GM18870 (cell line): Measurements from ENCODE around the gene TMEM106C.

Source experiments
- ATAC-seq: cut with Tn5 transposase; IDR thresholded peaks from one replicate; pipeline ENCODE4 v1.9.1; 2021; ENCODE audit warnings: moderate library complexity; ENCODE audit not compliant: unreplicated experiment

Gene TMEM106C

DNA sequence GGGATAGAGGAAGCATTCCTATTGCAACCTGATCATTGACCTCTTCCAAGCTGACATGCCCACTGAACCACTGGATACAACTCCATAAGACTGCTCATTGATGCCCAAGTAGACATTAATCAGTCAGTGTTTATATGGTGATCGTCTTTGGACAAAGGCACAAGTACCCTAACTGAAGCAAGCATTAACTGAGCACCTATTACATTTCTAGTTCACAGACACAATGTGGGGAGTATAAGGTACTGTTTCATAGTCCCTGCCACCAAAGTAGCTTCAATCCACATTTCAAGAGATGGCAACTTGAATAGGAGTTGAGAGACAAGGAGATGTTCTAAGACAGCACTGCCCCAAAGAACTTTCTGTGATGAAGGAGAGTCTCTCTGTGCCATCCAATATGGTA is 51.7 kb downstream of the TMEM106C start:
- no peak for ATAC-seq

DNA sequence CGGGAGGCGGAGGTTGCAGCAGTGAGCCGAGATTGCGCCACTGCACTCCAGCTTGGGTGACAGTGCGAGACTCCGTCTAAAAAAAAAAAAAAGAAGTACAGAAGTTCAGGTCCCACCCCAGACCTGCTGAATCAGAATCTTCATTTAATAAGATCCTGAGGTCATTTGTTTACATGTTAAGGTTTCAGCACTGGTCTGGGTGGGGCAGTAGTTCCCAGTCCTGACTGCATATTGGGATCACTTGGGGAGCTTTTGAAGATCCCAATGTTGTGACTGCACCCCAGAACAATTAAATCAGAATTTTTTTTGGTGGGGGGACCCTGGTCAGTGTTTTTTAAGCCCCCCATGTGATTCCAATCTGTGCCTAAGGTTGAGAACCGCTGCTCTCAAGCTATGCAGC is 52.6 kb downstream of the TMEM106C start:
- ATAC-seq: no peak

DNA sequence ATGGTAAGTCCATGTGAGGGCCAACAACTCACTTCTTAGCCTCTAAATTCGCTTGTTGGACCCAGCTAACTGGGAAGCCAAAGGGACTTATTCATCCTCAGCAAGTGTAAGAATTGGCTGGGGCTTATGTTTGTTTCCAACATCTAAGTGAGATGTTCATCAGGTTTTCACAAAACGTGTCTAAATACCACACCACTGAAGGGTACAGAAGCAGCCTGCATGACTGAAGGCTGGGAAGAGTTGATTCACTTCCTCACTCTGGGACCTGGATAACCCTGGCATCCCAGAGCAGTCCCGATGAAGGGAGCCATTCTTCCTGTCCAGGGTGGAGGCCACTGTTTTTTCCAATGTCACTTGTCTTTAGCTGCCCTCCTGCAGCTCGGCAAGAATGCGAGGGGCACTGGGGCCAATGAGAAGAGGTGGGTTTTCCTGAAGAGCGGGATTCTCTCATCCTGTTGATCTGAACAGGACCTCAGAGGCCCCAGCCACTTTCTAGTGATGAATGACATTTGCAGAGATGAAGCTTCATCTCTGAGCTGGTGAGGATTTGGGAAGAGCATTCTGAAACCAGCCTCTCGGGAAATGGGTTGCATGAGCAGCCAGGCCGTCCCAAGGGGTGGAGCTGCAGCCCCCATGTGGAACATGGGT is 53.1 kb downstream of the TMEM106C start:
- ATAC-seq: no peak

DNA sequence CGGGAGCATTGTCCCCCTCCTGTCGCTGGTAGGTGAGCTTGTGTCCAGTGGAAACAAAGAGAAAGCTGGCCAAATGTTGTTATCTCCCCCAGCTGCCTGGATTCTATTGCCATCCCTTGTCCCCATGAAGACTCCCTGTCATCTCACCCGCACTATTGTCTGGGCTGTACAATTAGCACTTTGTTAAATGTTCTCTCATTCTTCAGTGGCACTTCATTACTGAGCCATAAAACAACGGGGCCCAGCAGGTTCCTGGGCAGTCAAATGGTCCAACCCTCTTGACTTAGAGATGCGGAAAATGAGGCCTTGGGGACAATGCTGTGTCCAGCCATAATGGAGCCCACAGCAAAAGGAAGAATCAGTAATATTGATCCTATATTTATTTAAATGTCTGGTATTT is 54.1 kb downstream of the TMEM106C start:
- no peak for ATAC-seq

DNA sequence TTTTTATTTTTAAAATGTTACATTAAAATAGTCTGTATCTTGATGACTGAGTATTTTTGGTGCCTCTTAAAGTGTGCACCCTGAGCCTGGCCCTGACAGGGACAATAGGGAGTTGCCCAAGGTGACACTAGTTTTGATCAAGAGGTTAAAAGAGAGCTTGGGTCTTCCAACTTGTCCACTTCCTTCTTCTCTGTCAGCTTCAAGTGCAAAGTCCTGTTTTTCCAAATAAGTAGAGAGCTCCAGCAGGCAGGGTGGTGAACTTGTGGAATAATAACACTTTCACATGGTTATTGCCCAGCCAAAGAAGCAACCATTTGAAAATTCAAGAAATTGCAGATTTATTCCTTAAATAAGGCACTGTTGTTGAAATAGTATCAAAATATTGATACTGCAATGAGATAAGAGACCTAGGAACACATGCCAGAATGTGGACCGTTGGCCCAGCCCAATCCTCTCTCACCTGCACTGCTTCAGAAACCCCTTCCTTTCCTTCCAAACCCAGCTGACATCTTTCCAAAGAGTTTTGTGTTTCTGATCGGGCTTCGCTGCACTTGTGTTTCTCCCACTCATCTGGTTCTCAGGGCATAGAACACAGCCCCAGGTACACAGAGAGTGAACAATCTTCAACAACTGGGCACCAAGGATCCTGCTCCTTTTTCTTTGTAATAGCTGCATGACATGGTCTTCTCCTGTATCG is 54.7 kb downstream of the TMEM106C start:
- no peak for ATAC-seq
